PFSK-1 (cell line): ENCODE data around the gene ISX.

Experiments used
- POLR2AphosphoS5 ChIP-seq: IDR thresholded peaks from 2 replicates; pipeline ENCODE4 v1.6.1; 2012; ENCODE audit warnings: low read depth, mild to moderate bottlenecking, control low read depth, low read length, moderate library complexity
- REST ChIP-seq, 2 experiments: IDR thresholded peaks; 2 replicates each; pipeline versions ENCODE4 v1.6.1 to v1.8.0; 2011 to 2012; ENCODE audit warnings: low read depth in 2 of 2, low read length in 2 of 2, control low read depth in 1 of 2, inconsistent platforms in 1 of 2, mild to moderate bottlenecking in 1 of 2, moderate library complexity in 1 of 2; ENCODE audit not compliant: insufficient read depth in 1 of 2

GRCh38 chr22:35126993-35127392 is 61.0 kb downstream of the ISX start:
- no peak for TF ChIP-seq POLR2AphosphoS5
- TF ChIP-seq REST (IDR thresholded peaks at IDR 0.05; ENCODE audit: insufficient read depth in 1 of 2, low read depth in 2 of 2, low read length in 2 of 2): no peak
